Astrocyte (in vitro differentiated cells and primary cell): ENCODE data around the gene ADH4.

Experiments used
- EZH2 ChIP-seq: IDR thresholded peaks from 2 replicates; pipeline ENCODE4 v1.6.1; 2012; ENCODE audit warnings: mild to moderate bottlenecking, low read length, inconsistent platforms; ENCODE audit not compliant: insufficient read depth
- TF ChIP-seq, protein P1 (sequence below): IDR thresholded peaks from 2 replicates; pipeline ENCODE4 v1.5.1; 2011; ENCODE audit warnings: low read depth, mild to moderate bottlenecking, inconsistent platforms, low read length, moderate library complexity; ENCODE audit not compliant: insufficient read depth

- TF ChIP-seq, protein P1, sequence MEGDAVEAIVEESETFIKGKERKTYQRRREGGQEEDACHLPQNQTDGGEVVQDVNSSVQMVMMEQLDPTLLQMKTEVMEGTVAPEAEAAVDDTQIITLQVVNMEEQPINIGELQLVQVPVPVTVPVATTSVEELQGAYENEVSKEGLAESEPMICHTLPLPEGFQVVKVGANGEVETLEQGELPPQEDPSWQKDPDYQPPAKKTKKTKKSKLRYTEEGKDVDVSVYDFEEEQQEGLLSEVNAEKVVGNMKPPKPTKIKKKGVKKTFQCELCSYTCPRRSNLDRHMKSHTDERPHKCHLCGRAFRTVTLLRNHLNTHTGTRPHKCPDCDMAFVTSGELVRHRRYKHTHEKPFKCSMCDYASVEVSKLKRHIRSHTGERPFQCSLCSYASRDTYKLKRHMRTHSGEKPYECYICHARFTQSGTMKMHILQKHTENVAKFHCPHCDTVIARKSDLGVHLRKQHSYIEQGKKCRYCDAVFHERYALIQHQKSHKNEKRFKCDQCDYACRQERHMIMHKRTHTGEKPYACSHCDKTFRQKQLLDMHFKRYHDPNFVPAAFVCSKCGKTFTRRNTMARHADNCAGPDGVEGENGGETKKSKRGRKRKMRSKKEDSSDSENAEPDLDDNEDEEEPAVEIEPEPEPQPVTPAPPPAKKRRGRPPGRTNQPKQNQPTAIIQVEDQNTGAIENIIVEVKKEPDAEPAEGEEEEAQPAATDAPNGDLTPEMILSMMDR = no peak
- no peak for TF ChIP-seq EZH2
Observed at GRCh38 chr4:99079625-99080295, 64.3 kb downstream of the ADH4 start.
